Measurements from ENCODE around the gene SCP2.
"Not testable (repeated sequence)": the region's sequence is repeated elsewhere in the genome, so short reads cannot be mapped to it uniquely, and the experiment has no call there.

The SCP2 gene

GRCh38 chr1:52917156-52917555 lies 9.9 kb upstream of the SCP2 start:
- no peak for DNase-seq (ENCODE audit: low spot score)

GRCh38 chr1:52917581-52917980 lies 9.5 kb upstream of the SCP2 start:
- no peak for DNase-seq (ENCODE audit: low spot score)

DNA sequence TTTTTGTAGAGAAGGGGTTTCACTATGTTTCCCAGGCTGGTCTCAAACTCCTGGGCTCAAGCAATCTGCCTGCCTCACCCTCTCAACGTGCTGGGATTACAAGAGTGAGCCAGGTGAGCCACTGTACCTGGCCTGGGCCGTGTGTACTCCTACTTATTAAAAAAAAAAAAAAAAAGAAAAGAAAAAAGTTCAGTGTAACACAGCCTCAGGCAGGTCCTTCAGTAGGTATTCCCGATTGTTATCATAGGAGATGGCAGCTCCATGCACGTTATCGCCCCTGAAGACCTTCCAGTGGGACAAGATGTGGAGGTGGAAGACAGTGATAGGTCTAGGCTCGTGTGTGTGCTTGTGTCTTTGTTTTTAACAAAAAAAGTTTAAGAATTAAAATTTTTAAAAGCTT lies 8.9 kb upstream of the SCP2 start:
- DNase-seq (ENCODE audit: low spot score): no peak

GRCh38 chr1:52919051-52919722 lies 7.9 kb upstream of the SCP2 start:
- no peak for DNase-seq (ENCODE audit: low spot score)

GRCh38 chr1:52919723-52920483 lies 7.2 kb upstream of the SCP2 start:
- no peak for DNase-seq (ENCODE audit: low spot score)

DNA sequence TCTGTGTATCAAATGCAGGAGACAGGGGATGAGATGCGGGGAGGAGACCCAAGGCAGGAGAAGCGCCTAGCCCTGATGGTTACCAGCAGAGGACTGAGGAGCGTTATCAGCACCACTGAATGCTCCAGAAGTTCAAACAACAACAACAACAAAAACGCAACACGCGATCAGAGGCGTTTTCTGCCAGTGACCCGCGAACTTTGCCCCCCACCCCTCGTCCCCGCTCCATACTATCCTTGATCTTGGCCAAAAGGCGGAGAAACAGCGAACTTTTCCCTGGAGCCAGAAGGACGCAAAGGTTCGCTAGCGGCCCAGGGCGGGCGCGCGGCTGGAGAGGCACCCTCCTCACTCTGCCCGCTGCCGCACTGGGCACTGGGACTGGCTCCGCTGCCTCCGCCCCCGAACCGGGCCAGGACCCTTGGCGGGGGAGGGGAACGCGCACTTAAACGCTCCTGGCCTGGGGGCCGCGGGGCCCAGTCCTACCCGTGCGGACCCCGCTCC lies 6.2 kb upstream of the SCP2 start:
- DNase-seq (ENCODE audit: low spot score): peak; percentile 27

GRCh38 chr1:52925571-52926005 lies 1.5 kb upstream of the SCP2 start:
- no peak for DNase-seq (ENCODE audit: low spot score)

GRCh38 chr1:52926864-52927211 lies 238 bp upstream of the SCP2 start:
- no peak for DNase-seq (ENCODE audit: low spot score)

DNA sequence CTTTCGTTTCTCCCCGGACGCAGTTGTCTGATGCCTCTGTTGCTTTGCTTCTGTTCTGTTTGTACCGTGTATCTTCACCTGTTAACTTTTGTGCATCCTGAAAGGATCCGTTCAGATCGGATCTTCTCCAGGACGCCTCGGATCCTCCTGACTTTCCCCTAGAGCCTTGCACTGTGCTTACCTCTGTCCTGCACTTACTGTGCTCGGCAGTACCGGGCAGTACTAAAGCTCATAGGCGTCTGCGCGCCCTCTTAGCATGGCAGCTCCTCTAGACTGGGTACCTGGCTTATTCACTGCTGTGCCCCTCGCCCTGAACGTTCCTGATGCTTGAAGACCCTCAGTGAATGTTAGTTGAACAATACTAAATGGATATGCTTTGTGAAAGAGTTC lies 934 bp downstream of the SCP2 start:
- no peak for DNase-seq (ENCODE audit: low spot score)

- no peak for DNase-seq (ENCODE audit: low spot score)
These were observed 1.9 kb downstream of the SCP2 start for GRCh38 chr1:52929019-52929418.

DNA sequence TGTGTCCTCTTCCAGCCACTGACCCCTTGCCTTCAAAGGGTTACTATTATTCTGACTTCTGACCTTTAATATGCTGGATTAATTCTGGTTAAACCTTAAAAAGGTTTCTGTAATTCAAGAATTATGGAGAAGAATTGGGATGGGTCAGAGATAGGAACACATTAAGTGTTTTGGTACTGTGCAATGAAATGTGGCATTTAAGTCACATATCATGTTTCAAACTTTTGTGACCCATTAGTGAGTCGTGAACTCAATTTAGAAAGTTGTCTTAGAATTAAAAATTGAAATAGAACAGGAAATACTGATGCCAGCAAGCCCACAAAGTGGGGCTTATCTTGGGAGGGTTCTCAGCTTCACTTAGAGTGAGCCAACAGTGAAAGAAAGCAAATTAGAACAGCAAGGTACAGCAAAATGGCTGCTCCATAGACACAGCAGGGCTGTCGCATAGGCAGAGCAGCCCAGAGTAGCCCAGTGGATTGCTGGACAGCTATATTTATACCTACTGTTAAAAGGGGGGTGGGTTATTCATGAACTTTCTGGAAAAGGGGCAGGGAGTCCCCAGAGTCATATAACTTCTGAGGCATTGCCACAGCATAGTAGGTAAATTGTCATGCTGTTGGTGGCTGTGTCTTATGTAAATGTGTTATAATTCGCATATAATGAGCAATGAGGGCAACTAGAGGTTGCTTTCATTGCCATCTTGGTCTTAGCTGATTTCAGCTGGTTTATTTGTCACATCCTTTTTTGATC lies 10.5 kb downstream of the SCP2 start:
- no peak for DNase-seq (ENCODE audit: low spot score)

- no peak for DNase-seq (ENCODE audit: low spot score)
These were observed 11.0 kb downstream of the SCP2 start for GRCh38 chr1:52938183-52938451.

- no peak for DNase-seq (ENCODE audit: low spot score)
These were observed 16.9 kb downstream of the SCP2 start for GRCh38 chr1:52943876-52944416.

GRCh38 chr1:52944566-52944965 lies 17.5 kb downstream of the SCP2 start:
- no peak for DNase-seq (ENCODE audit: low spot score)

DNA sequence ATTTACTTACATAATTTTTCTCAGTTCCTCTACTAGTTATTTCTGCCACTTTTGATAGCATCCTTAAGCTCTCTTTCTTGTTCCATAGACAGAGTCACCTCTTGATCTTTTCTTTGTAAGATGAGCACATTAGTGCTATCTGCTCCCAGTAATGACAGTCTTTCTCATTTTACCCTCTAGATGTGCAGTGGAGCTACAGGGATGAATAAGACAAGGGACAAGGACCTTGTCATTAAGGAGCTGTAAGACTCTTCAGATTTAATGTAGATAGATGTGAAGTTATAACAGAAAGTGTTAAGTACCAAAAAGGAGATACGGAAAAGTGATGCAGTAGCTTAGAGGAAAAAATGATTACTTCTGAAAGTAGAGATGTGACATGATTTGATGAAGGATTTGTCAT lies 20.4 kb downstream of the SCP2 start:
- no peak for DNase-seq (ENCODE audit: low spot score)

- DNase-seq (ENCODE audit: low spot score): not testable (repeated sequence)
These were observed 22.5 kb downstream of the SCP2 start for GRCh38 chr1:52949602-52950001.

GRCh38 chr1:52952112-52952511 lies 25.0 kb downstream of the SCP2 start:
- no peak for DNase-seq (ENCODE audit: low spot score)

DNA sequence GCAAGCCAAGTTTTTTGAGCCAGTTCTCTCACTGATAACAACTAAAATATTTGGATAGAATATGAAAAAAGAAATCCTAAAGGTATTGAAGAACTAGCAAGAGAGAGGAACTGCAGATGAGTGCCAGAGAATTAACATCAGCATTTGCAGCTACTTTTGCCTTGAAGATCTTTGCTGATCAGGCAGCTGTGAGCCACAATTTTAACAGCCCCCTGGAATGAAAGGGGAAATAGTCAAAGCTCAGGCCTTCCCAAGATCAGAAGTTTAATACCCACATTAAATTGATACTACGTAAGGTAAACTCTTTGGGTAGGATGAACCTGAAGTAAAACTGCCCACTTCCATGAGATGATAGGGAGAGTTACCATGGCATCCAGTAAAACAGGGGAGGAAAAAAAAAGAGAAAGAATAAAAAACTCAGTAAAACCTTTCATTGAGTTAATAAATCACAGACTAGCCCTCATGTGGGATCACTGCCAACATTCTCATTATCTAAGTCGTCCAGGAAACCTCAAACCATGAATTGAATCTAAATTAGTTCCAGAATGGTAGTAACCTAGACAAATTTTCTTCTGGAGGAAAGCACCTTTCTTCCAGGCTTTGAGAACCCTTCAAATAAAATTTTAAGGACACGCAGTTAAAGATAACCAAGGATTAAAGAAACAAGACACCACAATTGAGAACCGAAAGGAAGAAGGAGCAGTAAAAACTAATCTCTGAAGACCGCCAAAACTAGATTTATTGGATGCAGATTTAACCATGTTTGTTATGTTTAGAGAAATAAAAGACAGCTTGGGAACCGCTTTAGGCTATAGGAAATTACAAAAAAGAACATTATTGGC lies 28.3 kb downstream of the SCP2 start:
- DNase-seq (ENCODE audit: low spot score): peak; percentile 70

DNA sequence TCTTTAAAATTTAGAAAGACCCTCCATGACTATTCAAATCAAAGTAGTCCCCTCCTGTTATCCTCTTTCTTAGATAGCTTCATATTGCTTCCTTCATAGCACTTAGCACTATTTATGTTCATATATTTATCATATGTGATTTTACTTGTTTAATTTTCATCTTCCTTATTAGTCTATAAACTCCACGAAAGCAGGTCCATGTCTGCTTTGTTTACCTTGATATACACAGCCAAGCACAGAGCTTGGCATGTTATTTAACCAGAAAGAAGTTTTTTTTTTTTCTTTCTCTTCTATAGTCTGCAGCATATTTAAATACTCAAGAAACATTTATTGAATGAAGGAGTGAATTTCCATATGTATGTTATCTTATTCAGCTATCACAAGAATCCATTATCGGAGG lies 36.0 kb downstream of the SCP2 start:
- DNase-seq (ENCODE audit: low spot score): no peak

GRCh38 chr1:52967666-52968065 lies 40.6 kb downstream of the SCP2 start:
- no peak for DNase-seq (ENCODE audit: low spot score)

DNA sequence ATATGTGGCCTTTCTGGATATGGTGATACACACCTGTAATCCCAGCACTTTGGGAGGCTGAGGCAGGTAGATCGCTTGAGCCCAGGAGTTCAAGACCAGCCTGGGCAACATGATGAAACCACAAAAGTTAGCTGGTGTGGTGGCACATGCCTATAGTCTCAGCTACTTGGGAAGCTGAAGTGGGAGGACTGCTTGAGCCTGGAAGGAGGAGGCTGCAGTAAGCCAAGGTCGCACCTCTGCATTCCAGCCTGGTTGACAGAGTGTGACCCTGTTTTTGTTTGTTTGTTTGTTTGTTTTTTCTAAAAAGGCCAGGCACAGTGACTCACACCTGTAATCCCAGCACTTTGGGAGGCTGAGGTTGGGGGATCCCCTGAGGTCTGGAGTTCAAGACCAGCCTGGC lies 42.2 kb downstream of the SCP2 start:
- DNase-seq (ENCODE audit: low spot score): not testable (repeated sequence)

GRCh38 chr1:52970149-52970548 lies 43.1 kb downstream of the SCP2 start:
- no peak for DNase-seq (ENCODE audit: low spot score)

Data from AG08395 (cell line).